Measurements from ENCODE around the gene RYR1.

RYR1 gene

GRCh38 chr19:38538386-38538785 lies 104.9 kb downstream of the RYR1 start:
- Histone ChIP-seq H3K9ac (ENCODE audit: low read depth, low read length) (no peak overlapping the region), H3K36me3 (ENCODE audit: insufficient read depth, low read length) (no peaks in the 10 kb centered on the region), H3K4me1 (ENCODE audit: control insufficient read depth, insufficient read depth, low read length) (no peaks in the 10 kb centered on the region), H3K4me3 (ENCODE audit: low read length) (no peak overlapping the region), H3K27me3 (ENCODE audit: control insufficient read depth, insufficient read depth, low read length) (peaks cover 3% of the 10 kb centered on the region), H3K9me3 (replicated peaks; ENCODE audit: low read length) (peaks cover 14% of the 10 kb centered on the region), H3K4me2 (ENCODE audit: low read length) (no peak overlapping the region)

- no peak overlapping the region for H3K4me2 ChIP-seq (ENCODE audit: low read length)
- no peaks in the 10 kb centered on the region for H3K4me1 ChIP-seq (ENCODE audit: control insufficient read depth, insufficient read depth, low read length)
- H3K4me3 ChIP-seq (ENCODE audit: low read length) = no peak overlapping the region
- H3K27me3 ChIP-seq (ENCODE audit: control insufficient read depth, insufficient read depth, low read length) = peaks cover 3% of the 10 kb centered on the region
- no peak overlapping the region for H3K9ac ChIP-seq (ENCODE audit: low read depth, low read length)
- no peaks in the 10 kb centered on the region for H3K36me3 ChIP-seq (ENCODE audit: insufficient read depth, low read length)
- H3K9me3 ChIP-seq (replicated peaks; ENCODE audit: low read length) = peaks cover 14% of the 10 kb centered on the region
Observed at GRCh38 chr19:38538793-38539528, 105.5 kb downstream of the RYR1 start.

GRCh38 chr19:38539751-38540150 lies 106.3 kb downstream of the RYR1 start:
- H3K9ac ChIP-seq (ENCODE audit: low read depth, low read length) = no peak overlapping the region
- H3K4me3 ChIP-seq (ENCODE audit: low read length) = no peak overlapping the region
- H3K9me3 ChIP-seq (replicated peaks; ENCODE audit: low read length) = peaks cover 11% of the 10 kb centered on the region
- H3K4me2 ChIP-seq (ENCODE audit: low read length) = no peak overlapping the region
- H3K27me3 ChIP-seq (ENCODE audit: control insufficient read depth, insufficient read depth, low read length) = peaks cover 3% of the 10 kb centered on the region
- H3K4me1 ChIP-seq (ENCODE audit: control insufficient read depth, insufficient read depth, low read length) = peaks cover 4% of the 10 kb centered on the region
- H3K36me3 ChIP-seq (ENCODE audit: insufficient read depth, low read length) = no peaks in the 10 kb centered on the region

- Histone ChIP-seq H3K4me2 (ENCODE audit: low read length) (no peak overlapping the region), H3K27me3 (ENCODE audit: control insufficient read depth, insufficient read depth, low read length) (peaks cover 3% of the 10 kb centered on the region), H3K9ac (ENCODE audit: low read depth, low read length) (no peak overlapping the region), H3K4me1 (ENCODE audit: control insufficient read depth, insufficient read depth, low read length) (peaks cover 4% of the 10 kb centered on the region), H3K36me3 (ENCODE audit: insufficient read depth, low read length) (no peaks in the 10 kb centered on the region), H3K4me3 (ENCODE audit: low read length) (no peak overlapping the region), H3K9me3 (replicated peaks; ENCODE audit: low read length) (no peaks in the 10 kb centered on the region)
Observed at GRCh38 chr19:38542040-38542439, 108.5 kb downstream of the RYR1 start.

- H3K4me1 ChIP-seq (ENCODE audit: control insufficient read depth, insufficient read depth, low read length) = peaks cover 4% of the 10 kb centered on the region
- peaks cover 4% of the 10 kb centered on the region for H3K27me3 ChIP-seq (ENCODE audit: control insufficient read depth, insufficient read depth, low read length)
- H3K4me3 ChIP-seq (ENCODE audit: low read length) = no peak overlapping the region
- H3K4me2 ChIP-seq (ENCODE audit: low read length) = no peak overlapping the region
- H3K36me3 ChIP-seq (ENCODE audit: insufficient read depth, low read length) = no peaks in the 10 kb centered on the region
- no peak overlapping the region for H3K9ac ChIP-seq (ENCODE audit: low read depth, low read length)
- H3K9me3 ChIP-seq (replicated peaks; ENCODE audit: low read length) = no peaks in the 10 kb centered on the region
Observed at GRCh38 chr19:38543286-38543806, 109.9 kb downstream of the RYR1 start.

- no peaks in the 10 kb centered on the region for H3K36me3 ChIP-seq (ENCODE audit: insufficient read depth, low read length)
- H3K27me3 ChIP-seq (ENCODE audit: control insufficient read depth, insufficient read depth, low read length) = peaks cover 2% of the 10 kb centered on the region
- H3K4me2 ChIP-seq (ENCODE audit: low read length) = peak overlapping the region; percentile 27
- H3K4me3 ChIP-seq (ENCODE audit: low read length) = no peak overlapping the region
- H3K9me3 ChIP-seq (replicated peaks; ENCODE audit: low read length) = no peaks in the 10 kb centered on the region
- peaks cover 4% of the 10 kb centered on the region for H3K4me1 ChIP-seq (ENCODE audit: control insufficient read depth, insufficient read depth, low read length)
- H3K9ac ChIP-seq (ENCODE audit: low read depth, low read length) = no peak overlapping the region
Observed at GRCh38 chr19:38543807-38544568, 110.5 kb downstream of the RYR1 start.

GRCh38 chr19:38544569-38545315 lies 111.3 kb downstream of the RYR1 start:
- H3K27me3 ChIP-seq (ENCODE audit: control insufficient read depth, insufficient read depth, low read length) = peaks cover 2% of the 10 kb centered on the region
- H3K4me1 ChIP-seq (ENCODE audit: control insufficient read depth, insufficient read depth, low read length) = peaks cover 4% of the 10 kb centered on the region
- H3K9ac ChIP-seq (ENCODE audit: low read depth, low read length) = no peak overlapping the region
- H3K36me3 ChIP-seq (ENCODE audit: insufficient read depth, low read length) = no peaks in the 10 kb centered on the region
- no peak overlapping the region for H3K4me2 ChIP-seq (ENCODE audit: low read length)
- H3K9me3 ChIP-seq (replicated peaks; ENCODE audit: low read length) = no peaks in the 10 kb centered on the region
- H3K4me3 ChIP-seq (ENCODE audit: low read length) = no peak overlapping the region

GRCh38 chr19:38545596-38545995 lies 112.1 kb downstream of the RYR1 start:
- H3K27me3 ChIP-seq (ENCODE audit: control insufficient read depth, insufficient read depth, low read length) = peaks cover 2% of the 10 kb centered on the region
- peaks cover 4% of the 10 kb centered on the region for H3K4me1 ChIP-seq (ENCODE audit: control insufficient read depth, insufficient read depth, low read length)
- no peak overlapping the region for H3K4me2 ChIP-seq (ENCODE audit: low read length)
- H3K9ac ChIP-seq (ENCODE audit: low read depth, low read length) = no peak overlapping the region
- H3K9me3 ChIP-seq (replicated peaks; ENCODE audit: low read length) = no peaks in the 10 kb centered on the region
- no peaks in the 10 kb centered on the region for H3K36me3 ChIP-seq (ENCODE audit: insufficient read depth, low read length)
- H3K4me3 ChIP-seq (ENCODE audit: low read length) = no peak overlapping the region

- no peaks in the 10 kb centered on the region for H3K9me3 ChIP-seq (replicated peaks; ENCODE audit: low read length)
- no peak overlapping the region for H3K9ac ChIP-seq (ENCODE audit: low read depth, low read length)
- H3K4me3 ChIP-seq (ENCODE audit: low read length) = no peak overlapping the region
- H3K4me2 ChIP-seq (ENCODE audit: low read length) = no peak overlapping the region
- H3K27me3 ChIP-seq (ENCODE audit: control insufficient read depth, insufficient read depth, low read length) = peaks cover 2% of the 10 kb centered on the region
- peaks cover 4% of the 10 kb centered on the region for H3K4me1 ChIP-seq (ENCODE audit: control insufficient read depth, insufficient read depth, low read length)
- no peaks in the 10 kb centered on the region for H3K36me3 ChIP-seq (ENCODE audit: insufficient read depth, low read length)
Observed at GRCh38 chr19:38547421-38547820, 113.9 kb downstream of the RYR1 start.

GRCh38 chr19:38549061-38549460 lies 115.6 kb downstream of the RYR1 start:
- Histone ChIP-seq H3K36me3 (ENCODE audit: insufficient read depth, low read length) (no peaks in the 10 kb centered on the region), H3K27me3 (ENCODE audit: control insufficient read depth, insufficient read depth, low read length) (peaks cover 2% of the 10 kb centered on the region), H3K9ac (ENCODE audit: low read depth, low read length) (no peak overlapping the region), H3K4me2 (ENCODE audit: low read length) (no peak overlapping the region), H3K4me1 (ENCODE audit: control insufficient read depth, insufficient read depth, low read length) (peaks cover 3% of the 10 kb centered on the region), H3K4me3 (ENCODE audit: low read length) (no peak overlapping the region), H3K9me3 (replicated peaks; ENCODE audit: low read length) (no peaks in the 10 kb centered on the region)

GRCh38 chr19:38549942-38550341 lies 116.5 kb downstream of the RYR1 start:
- H3K9me3 ChIP-seq (replicated peaks; ENCODE audit: low read length) = no peaks in the 10 kb centered on the region
- H3K4me3 ChIP-seq (ENCODE audit: low read length) = no peak overlapping the region
- H3K27me3 ChIP-seq (ENCODE audit: control insufficient read depth, insufficient read depth, low read length) = peaks cover 2% of the 10 kb centered on the region
- H3K9ac ChIP-seq (ENCODE audit: low read depth, low read length) = no peak overlapping the region
- no peaks in the 10 kb centered on the region for H3K4me1 ChIP-seq (ENCODE audit: control insufficient read depth, insufficient read depth, low read length)
- H3K36me3 ChIP-seq (ENCODE audit: insufficient read depth, low read length) = no peaks in the 10 kb centered on the region
- no peak overlapping the region for H3K4me2 ChIP-seq (ENCODE audit: low read length)
